Measurements from ENCODE around the gene CRACR2A.

The CRACR2A gene

GRCh38 chr12:3622822-3623690 is 129.9 kb downstream of the CRACR2A start:
- peak in 3 of 56 donors; percentile 15 to 36 (median 19) for DNase-seq

GRCh38 chr12:3622021-3622821 is 130.7 kb downstream of the CRACR2A start:
- DNase-seq = peak in 4 of 56 donors; percentile 13 to 48 (median 18)

DNA sequence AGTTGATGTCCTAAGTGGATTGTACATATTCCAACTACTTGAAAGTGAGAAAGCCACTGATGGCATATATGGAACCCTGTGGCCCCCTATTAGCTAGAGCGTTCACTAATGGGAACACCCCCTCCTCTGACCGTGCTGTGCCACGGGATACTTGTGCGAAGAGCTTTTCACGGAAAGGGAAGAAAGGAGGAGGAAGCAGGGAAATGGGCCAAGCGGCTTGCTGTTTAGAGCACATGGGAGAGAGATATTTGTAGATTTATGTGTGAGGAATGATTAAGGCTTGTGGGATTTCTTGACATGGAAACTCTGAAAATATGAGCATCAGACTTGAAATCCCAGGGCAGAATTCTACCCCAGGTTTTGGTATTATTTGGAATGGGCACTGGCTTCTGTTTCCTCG is 132.1 kb downstream of the CRACR2A start:
- DNase-seq = no peak

DNA sequence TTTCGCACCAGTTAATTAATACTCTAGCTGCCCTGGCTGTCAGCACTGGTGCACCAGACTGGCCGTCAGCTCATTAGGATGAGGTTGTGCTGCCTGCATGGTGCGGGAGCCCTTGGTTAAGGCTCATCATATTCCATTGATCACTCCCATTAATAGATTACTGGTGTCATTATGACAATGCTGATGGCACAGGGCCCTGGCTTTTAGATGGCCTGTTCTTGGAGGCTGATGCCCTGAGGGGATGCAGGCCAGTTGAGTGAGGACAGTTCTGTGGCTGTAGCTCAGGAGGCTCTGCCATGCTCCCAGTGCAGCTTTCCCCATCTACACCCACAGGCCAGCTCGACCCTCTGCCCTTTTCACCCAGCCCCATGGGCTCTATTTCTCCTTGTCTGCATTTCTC is 135.3 kb downstream of the CRACR2A start:
- DNase-seq = no peak

DNA sequence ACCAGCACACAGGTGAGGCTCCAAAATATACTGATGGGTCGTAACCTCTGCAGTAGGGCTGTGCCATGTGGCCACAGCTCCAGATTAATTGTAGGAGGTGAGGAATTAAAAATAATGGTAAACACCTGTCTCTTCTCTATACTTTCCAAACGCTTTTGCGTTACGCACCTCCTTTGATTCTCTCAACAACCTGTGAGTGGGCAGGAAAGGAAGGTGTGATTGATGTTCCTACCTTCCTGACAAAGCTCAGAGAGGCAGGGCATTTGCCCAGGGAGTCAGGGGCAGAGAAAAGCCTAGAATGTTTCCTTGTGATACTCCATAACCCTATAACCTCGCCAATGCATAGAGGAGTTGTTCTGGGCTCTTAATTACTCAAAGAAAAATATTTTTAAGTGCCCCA is 137.0 kb downstream of the CRACR2A start:
- DNase-seq = no peak

GRCh38 chr12:3614806-3615466 is 138.0 kb downstream of the CRACR2A start:
- no peak for DNase-seq

DNA sequence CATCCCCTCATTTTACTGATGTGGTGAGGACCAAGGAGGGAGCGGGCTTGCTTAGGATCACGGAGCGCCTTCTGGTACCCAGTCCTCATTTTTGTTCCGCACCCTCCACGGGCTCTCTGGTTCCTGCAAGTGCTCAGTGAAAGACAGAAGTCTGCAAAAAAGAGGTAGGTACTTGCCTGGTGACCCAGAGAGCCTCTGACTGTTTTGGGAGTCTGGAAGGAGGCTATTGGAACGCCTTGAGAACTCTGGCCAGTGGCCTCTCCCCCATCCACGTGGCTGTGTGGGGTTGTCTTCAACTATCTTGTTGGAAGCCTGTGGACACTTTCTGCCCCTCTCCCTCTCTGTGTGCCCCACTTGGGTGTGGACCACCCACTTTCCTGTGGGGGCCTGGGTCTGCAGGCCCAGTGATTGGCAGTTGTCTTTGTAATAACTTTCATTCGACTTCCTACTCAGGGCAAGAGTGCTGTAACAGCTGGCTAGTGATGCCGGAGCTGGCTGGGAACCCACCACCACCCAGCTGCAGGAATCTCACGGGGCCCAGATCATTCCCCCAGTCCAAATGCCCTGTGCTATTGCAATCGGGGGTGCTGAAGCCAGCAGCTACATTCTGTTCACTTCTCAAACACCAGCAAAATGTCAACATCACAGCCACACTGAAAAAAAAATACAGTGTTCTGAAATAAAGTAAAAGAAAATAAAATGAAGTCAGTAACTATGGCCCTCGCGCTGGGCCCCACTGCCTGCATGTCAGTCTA is 139.1 kb downstream of the CRACR2A start:
- DNase-seq = no peak

GRCh38 chr12:3611860-3612703 is 140.8 kb downstream of the CRACR2A start:
- DNase-seq = peak in 4 of 56 donors; percentile 14 to 32 (median 22)

- DNase-seq = no peak
Measured at GRCh38 chr12:3607821-3608220, 145.1 kb downstream of the CRACR2A start.

DNA sequence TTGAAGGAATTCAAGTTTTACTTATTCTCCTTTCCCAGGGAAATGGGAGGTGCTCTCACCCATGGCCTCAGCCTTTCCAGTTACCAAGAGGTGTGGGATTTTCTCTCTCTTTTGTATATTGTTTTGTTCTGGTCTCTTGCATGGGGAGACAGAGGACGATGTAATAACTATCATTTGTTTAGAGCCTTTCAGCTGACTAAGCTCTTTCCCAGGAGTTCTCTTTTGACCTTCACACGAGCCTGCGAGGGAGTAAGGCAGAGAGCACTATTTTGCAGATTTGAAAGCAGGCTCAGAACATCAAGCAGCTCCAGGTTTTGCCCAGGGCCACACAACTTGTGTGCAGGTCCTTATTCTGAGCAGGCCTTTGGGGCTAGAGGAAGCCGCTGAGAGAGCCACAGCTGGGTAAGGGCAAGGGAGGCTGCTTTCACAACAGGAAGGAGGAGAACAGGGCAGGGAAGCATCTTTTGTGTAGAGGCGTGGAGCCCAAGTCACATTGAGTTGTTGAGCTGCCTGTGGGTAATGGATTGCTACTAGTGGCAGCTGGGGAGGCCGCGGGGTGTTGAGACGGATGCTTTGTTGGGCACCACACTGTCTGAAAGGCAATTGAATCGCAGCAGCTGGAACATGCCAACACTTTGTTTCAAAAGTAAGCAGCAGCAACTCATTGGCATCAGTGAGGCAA is 145.7 kb downstream of the CRACR2A start:
- no peak for DNase-seq

DNA sequence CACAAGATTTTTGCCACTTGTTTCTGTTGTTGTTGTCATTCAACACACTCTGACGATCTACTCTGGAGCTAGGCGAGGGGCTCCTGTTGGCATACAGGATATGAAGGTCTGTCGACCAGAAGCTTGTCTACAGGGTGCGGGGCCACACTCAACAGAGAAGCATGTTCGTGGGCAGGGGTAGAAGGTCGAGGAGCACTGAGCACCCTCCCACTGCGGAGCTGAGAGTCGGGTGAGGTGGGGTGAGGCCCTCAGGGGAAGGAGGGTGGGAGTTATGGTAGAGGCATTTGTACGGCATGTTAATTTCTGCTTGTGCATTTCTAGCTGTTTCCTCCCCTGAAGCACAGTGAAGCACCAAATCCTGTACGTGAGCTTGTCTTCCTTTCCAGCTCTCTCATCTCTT is 146.8 kb downstream of the CRACR2A start:
- no peak for DNase-seq

GRCh38 chr12:3605692-3606091 is 147.2 kb downstream of the CRACR2A start:
- DNase-seq = no peak

DNA sequence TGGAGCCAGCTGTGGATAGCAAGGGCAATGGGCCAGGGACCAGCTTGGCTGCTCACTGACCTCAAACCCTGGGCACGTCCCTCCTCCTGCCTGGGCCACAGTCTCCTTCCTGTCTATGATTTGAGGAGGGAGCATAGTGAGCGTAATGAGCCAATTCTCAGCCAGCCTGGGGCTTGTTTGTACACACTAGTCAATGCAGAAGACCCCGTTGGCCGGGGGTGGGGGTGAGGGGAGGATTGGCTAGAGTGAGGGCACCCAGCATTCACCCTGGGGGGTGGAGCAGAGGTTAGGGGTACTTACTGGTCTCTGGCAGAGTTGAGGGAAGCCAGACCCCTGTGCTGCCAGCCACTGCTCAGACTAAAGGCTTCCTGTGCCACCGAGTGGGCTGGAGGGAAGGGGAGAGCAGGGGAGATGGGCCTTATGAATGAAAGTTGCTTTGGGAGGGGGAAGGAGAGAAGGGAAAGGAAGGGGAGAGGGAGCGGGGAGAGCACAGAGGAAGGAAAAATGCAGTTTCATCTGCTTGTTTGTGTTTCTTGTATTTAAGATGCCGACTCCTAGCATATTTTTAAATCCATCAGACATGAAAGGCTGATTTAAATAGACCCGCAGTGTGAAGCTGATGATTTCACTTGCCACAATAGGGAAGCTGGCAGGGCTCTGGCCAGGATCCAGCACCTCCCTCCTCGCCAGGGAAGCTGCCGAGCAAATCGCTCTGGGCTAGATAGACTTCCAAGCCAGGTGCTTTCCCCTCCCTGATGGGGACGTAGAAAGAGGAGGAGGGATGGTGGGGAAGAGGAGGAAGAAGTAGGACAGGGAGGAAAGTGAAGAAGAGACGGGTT is 147.9 kb downstream of the CRACR2A start:
- peak in 31 of 56 donors; percentile 12 to 73 (median 39) for DNase-seq

DNA sequence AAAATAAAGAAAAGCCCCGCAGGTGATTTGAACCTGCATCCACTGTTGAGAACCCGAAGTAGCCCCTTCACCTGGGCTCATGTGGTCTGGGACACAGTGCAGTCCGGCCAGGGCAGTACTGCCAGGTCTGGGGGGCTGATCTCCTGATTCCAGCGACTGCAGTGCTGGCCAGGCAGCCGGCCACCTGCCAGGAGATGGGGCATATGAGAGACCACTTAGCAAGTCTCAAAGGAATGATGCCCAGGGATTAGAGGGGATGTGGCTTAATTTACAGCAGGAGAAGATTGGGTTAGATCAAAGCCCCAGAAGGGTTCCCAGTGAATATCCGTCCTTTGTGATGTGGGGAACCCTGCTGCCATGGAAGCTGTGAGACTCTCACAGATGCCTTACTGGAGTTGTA is 148.6 kb downstream of the CRACR2A start:
- no peak for DNase-seq

GRCh38 chr12:3603576-3603975 is 149.3 kb downstream of the CRACR2A start:
- DNase-seq = no peak

GRCh38 chr12:3602488-3602887 is 150.4 kb downstream of the CRACR2A start:
- DNase-seq = no peak

DNA sequence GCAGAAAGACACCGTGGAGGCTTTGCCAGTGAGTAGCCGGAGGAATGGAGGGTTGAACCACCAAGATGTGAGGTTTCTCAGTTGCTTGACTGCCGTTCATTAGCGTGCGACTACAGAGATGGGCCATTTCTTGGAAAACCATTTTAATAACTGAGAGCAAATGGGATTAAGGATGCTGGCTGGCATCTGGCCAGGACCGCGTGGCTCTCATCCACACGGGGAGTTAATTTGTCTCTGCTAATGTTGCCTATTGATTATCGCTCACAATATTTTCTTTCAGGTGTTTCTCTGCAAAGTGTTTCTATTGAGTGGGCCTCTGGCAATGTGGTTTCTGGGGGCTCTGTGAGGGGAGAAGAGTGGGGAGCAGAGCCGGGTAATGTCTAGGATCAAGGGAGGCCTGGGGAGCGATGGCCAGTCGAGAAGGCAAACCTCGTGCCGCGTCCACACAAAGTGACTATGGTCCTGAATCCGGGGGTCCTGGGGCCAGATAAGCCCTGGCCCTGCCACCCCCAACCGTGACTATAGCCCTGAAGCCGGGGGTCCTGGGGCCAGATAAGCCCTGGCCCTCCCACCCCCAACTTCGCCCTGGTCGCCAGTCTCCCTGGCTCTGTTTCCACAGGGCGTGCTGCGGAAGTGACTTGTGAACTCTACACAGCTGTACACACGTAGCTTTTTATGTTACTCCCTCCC is 151.3 kb downstream of the CRACR2A start:
- no peak for DNase-seq

DNA sequence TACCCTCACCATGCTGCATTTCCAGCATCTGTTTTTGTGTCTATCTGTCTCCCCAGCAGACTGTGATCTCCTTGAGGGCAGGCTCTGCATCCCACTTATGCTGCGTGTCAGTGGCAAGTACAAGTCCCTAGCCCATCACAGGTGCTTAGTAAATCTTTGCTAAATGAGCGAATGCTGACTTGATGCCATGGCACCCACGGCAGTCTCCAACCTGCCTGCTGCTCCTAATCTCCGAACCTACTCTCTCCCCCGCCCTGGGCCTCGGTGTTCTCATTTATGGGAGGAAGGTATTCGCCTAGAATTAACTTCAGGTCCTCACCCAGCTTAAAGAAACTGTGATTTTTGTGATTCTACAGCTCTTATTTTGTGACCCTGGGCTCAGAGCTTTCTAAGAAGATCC is 152.0 kb downstream of the CRACR2A start:
- no peak for DNase-seq
